Activated CD4-positive, alpha-beta T cell treated with anti-CD3 and anti-CD28 coated beads, Interleukin-2, amount 10 ng/mL, durations not matched to agents 24 days and 14 days (primary cell): Measurements from ENCODE around the gene VSIG8. TPM values are rescaled to one million over a fixed set of nuclear protein-coding genes. Genes with fewer than 3 reads are reported as not detected.

Source experiments
- DNase-seq: peaks from one replicate; pipeline ENCODE4 v3.0.0; 2022
- H3K27ac Mint-ChIP-seq: one replicate; pipeline ENCODE4 v1.8.0; 2022; ENCODE audit warnings: mild to moderate bottlenecking, mixed read lengths
- H3K27me3 Mint-ChIP-seq: one replicate; pipeline ENCODE4 v1.8.0; 2022; ENCODE audit warnings: mixed read lengths
- H3K36me3 Mint-ChIP-seq: one replicate; pipeline ENCODE4 v1.8.0; 2022; ENCODE audit warnings: low read depth, mild to moderate bottlenecking, mixed read lengths
- H3K4me1 Mint-ChIP-seq: one replicate; pipeline ENCODE4 v1.8.0; 2021; ENCODE audit warnings: mixed read lengths
- H3K4me3 Mint-ChIP-seq: one replicate; pipeline ENCODE4 v1.8.0; 2022; ENCODE audit warnings: mild to moderate bottlenecking, moderate library complexity, mixed read lengths
- H3K9me3 Mint-ChIP-seq: one replicate; pipeline ENCODE4 v1.8.0; 2021; ENCODE audit warnings: mixed read lengths
- intact Hi-C: fragments of 100-400 bp; cut with micrococcal nuclease; formaldehyde crosslinking; loops from one replicate; pipeline ENCODE4 v1.15.1; 2023
- total RNA-seq: library from RNA; stranded (reverse); gene quantifications from 2 replicates; pipeline ENCODE4 v1.2.3, GENCODE V29; 2022

Gene VSIG8
- total RNA-seq, 1 donor from 2014 or later, result not detected

DNA sequence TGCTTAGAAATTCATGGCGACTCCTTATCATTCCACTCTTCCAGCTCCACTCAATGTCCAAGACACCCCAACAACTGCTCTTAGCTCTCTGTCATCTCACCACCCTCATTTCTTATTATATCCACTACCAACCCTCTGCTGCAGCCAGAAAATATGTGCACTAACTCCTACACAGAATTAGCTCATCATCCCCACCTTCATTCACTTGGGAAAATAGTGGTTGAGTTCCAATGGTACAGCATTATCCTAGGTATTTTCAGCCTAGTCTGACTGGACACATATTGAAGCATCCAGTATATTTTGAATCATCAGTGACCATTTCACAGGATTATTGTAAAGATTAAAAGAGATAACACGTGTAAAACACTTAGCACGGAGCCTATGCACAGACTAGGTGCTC lies 16.7 kb upstream of the VSIG8 start:
- Mint-ChIP-seq H3K27ac (no peak overlapping the region), H3K4me3 (no peak overlapping the region), H3K9me3 (no peaks in the 10 kb centered on the region), H3K4me1 (no peaks in the 10 kb centered on the region), H3K27me3 (peaks cover 3% of the 10 kb centered on the region), H3K36me3 (no peaks in the 10 kb centered on the region)
- DNase-seq, result no peak
- intact Hi-C loops, result no loop called here

- Mint-ChIP-seq H3K4me1 (no peaks in the 10 kb centered on the region), H3K9me3 (no peaks in the 10 kb centered on the region), H3K27me3 (peaks cover 3% of the 10 kb centered on the region), H3K27ac (no peak overlapping the region), H3K4me3 (no peak overlapping the region), H3K36me3 (no peaks in the 10 kb centered on the region)
- intact Hi-C loops, result no loop called here
- DNase-seq, result no peak
Observed at GRCh38 chr1:159877695-159878444, 15.4 kb upstream of the VSIG8 start.

DNA sequence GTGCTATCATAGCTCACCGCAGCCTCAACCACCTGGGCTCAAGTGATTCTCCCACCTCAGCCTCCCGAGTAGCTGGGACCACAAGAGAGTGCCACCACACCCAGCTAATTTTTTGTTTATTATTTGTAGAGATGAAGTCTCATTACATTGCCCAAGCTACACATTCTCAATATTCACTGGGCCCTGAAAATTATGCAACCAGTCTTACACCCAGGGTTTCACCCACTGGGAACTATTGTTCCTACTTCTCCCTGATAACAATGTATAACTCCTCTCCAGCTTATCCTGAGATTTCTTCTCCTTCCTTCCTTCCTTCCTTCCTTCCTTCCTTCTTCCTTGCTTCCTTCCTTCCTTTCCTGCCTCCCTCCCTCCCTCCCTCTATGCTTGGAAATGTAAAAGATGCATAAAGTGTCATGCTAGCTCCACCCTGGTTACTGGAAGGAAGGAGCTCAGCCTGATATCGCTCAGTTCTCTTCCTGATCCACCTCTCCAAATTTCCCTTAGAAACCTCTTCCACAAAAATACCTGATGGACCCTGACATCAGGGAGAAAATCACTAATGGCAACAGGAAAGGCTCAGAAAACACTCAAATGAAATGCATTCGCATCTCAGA lies 11.2 kb upstream of the VSIG8 start:
- intact Hi-C loops, result no loop called here

DNA sequence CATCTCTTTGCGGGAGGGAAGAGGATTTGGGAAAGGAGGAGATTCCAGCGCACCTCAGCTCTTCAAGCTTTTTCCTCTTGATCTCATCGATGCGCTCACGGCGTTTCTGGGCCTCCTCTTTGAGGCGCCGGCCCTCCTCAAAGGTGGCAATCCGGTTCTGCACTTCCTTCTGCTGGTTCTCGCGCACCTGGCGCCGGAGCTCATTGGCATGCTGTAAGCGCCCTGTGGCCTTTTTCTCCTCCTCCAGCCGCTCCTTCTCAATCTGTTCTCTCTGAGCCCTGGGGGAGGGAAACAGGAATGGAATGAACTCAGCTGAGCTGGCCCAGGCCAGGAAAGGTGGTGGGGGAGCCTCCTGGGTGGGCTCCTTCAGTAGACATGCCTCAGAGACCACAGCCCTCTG lies 10.4 kb upstream of the VSIG8 start:
- Mint-ChIP-seq H3K4me3 (no peak overlapping the region), H3K27ac (no peak overlapping the region), H3K9me3 (no peaks in the 10 kb centered on the region), H3K27me3 (peaks cover 3% of the 10 kb centered on the region), H3K4me1 (peaks cover 4% of the 10 kb centered on the region), H3K36me3 (no peaks in the 10 kb centered on the region)
- DNase-seq, result no peak
- intact Hi-C loops, result no loop called here

More for the DNA sequence above, 11.2 kb upstream of the VSIG8 start:
- H3K27me3 Mint-ChIP-seq, result peaks cover 3% of the 10 kb centered on the region
- H3K9me3 Mint-ChIP-seq, result no peaks in the 10 kb centered on the region
- no peak overlapping the region for H3K4me3 Mint-ChIP-seq
- H3K36me3 Mint-ChIP-seq, result no peaks in the 10 kb centered on the region
- peaks cover 4% of the 10 kb centered on the region for H3K4me1 Mint-ChIP-seq
- H3K27ac Mint-ChIP-seq, result no peak overlapping the region
- DNase-seq, result no peak

- H3K27ac Mint-ChIP-seq, result no peak overlapping the region
- no peaks in the 10 kb centered on the region for H3K9me3 Mint-ChIP-seq
- H3K36me3 Mint-ChIP-seq, result no peaks in the 10 kb centered on the region
- no peak for DNase-seq
- intact Hi-C loops, result no loop called here
- H3K4me1 Mint-ChIP-seq, result peaks cover 14% of the 10 kb centered on the region
- no peak overlapping the region for H3K4me3 Mint-ChIP-seq
- H3K27me3 Mint-ChIP-seq, result peaks cover 3% of the 10 kb centered on the region
Observed at GRCh38 chr1:159870704-159871103, 8.2 kb upstream of the VSIG8 start.

DNA sequence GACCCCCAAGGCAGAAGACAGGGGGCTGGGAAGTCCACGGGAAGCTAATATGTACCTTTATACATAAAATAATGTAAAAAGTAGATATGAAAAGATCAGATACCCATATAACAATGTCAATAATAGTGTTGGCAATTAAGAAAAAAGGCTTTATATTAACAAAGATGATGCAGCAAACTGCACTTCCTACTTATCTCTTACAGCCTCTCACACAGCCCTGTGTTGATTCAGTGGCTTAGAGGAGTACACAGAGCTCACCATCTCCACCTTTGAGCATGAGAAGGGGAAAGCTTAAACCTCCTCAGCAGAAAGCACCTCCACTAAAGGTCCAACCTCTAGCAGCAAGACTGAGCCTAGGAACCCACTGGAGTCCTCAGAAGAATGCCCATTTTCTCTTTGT lies 7.2 kb upstream of the VSIG8 start:
- peaks cover 14% of the 10 kb centered on the region for H3K4me1 Mint-ChIP-seq
- DNase-seq, result no peak
- no peaks in the 10 kb centered on the region for H3K36me3 Mint-ChIP-seq
- intact Hi-C loops, result no loop called here
- H3K9me3 Mint-ChIP-seq, result no peaks in the 10 kb centered on the region
- no peak overlapping the region for H3K4me3 Mint-ChIP-seq
- no peak overlapping the region for H3K27ac Mint-ChIP-seq
- H3K27me3 Mint-ChIP-seq, result peaks cover 3% of the 10 kb centered on the region

DNA sequence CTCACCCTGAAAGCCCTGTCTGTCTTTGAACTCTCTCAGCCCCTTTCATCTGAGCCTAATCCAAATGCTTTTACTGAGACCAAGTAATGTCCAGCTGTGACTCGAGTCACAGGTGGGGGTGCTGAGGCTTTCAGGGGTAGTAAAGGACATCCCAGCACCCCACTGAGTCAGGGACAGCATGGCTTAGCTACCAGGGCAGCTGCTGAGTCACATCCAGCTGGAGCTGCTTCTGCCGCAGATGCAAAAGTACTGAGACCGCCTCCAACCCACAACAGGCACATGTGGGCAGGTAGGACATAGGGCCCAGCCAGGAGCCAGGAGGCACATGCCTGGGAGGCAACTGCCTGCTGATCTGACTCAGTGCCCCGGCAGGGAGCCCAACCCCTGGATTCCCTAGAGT lies 6.7 kb upstream of the VSIG8 start:
- intact Hi-C loops, result no loop called here
- Mint-ChIP-seq H3K27me3 (peaks cover 6% of the 10 kb centered on the region), H3K36me3 (no peaks in the 10 kb centered on the region), H3K4me1 (peaks cover 17% of the 10 kb centered on the region), H3K27ac (no peak overlapping the region), H3K4me3 (no peak overlapping the region), H3K9me3 (no peaks in the 10 kb centered on the region)
- DNase-seq, result no peak

DNA sequence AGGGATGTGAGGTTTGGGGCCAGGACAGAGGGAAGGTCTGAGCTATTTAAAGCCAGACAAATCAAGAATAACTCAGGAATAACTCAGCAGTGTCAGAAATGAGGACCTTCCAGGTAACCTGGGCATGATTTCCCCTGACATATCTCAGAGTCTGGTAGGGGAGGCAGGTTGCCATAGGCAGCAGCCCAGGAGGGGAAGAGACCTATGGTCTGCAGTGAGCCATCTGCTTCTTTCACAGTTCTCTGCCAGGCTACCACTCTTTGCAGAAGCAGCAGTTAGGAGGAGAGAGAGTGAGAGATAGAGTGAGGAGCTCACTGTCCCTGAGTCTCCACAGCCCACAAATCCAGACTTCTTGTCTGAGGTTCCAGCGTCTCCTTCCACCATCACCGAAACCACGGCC lies 6.3 kb upstream of the VSIG8 start:
- Mint-ChIP-seq H3K27ac (no peak overlapping the region), H3K4me1 (peaks cover 18% of the 10 kb centered on the region), H3K36me3 (no peaks in the 10 kb centered on the region), H3K4me3 (no peak overlapping the region), H3K9me3 (no peaks in the 10 kb centered on the region), H3K27me3 (peaks cover 7% of the 10 kb centered on the region)
- no peak for DNase-seq
- intact Hi-C loops, result no loop called here

GRCh38 chr1:159867664-159868026 lies 5.2 kb upstream of the VSIG8 start:
- Mint-ChIP-seq H3K27me3 (peaks cover 7% of the 10 kb centered on the region), H3K36me3 (no peaks in the 10 kb centered on the region), H3K4me3 (no peak overlapping the region), H3K9me3 (no peaks in the 10 kb centered on the region), H3K4me1 (peaks cover 18% of the 10 kb centered on the region), H3K27ac (no peak overlapping the region)
- no peak for DNase-seq
- intact Hi-C loops, result no loop called here

DNA sequence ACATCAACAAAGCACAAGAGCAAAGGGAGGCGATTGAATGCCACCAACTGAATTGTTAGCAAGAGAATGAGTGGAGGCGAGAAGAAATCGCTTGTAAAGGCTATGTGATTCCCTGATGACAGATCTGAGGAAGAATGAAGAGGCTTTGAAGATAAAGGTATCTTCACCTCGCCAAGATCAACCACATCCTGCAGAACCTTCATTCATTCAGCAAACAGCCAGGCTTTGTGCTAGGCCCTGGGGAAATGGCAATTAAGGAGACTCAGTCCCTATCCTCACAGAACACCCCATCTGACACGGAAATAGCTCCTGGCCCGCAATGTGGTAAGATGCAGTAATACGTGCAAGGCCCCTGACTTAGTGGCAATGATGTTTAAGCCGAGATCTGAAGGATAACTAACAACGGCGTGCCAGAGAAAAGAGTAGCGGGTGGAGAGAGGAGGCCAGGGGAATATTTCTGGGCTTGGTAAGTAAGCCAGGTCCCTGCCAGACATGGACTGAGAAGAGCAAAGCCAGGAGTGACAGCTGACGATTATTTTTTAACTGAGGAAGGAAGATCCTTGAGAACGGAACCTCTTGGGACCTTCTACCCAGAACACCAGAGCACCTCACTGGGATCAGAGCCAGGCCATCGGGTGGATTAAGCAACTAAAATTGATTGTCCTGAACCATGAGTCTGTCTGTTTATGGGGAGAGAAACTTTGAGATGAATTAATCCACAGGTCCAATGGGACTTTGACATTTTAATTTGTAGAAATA lies 4.6 kb upstream of the VSIG8 start:
- Mint-ChIP-seq H3K4me1 (peaks cover 18% of the 10 kb centered on the region), H3K36me3 (no peaks in the 10 kb centered on the region), H3K4me3 (no peak overlapping the region), H3K27me3 (peaks cover 7% of the 10 kb centered on the region), H3K27ac (no peak overlapping the region), H3K9me3 (no peaks in the 10 kb centered on the region)
- no peak for DNase-seq
- intact Hi-C loops, result no loop called here

- Mint-ChIP-seq H3K36me3 (no peaks in the 10 kb centered on the region), H3K27ac (no peak overlapping the region), H3K27me3 (peaks cover 9% of the 10 kb centered on the region), H3K9me3 (no peaks in the 10 kb centered on the region), H3K4me3 (no peak overlapping the region), H3K4me1 (peaks cover 18% of the 10 kb centered on the region)
- no peak for DNase-seq
- intact Hi-C loops, result no loop called here
Observed at GRCh38 chr1:159866066-159866465, 3.6 kb upstream of the VSIG8 start.

- no peak for DNase-seq
- Mint-ChIP-seq H3K9me3 (no peaks in the 10 kb centered on the region), H3K4me3 (no peak overlapping the region), H3K4me1 (peaks cover 18% of the 10 kb centered on the region), H3K27me3 (peaks cover 9% of the 10 kb centered on the region), H3K36me3 (no peaks in the 10 kb centered on the region), H3K27ac (no peak overlapping the region)
- intact Hi-C loops, result no loop called here
Observed at GRCh38 chr1:159864262-159864661, 1.8 kb upstream of the VSIG8 start.

DNA sequence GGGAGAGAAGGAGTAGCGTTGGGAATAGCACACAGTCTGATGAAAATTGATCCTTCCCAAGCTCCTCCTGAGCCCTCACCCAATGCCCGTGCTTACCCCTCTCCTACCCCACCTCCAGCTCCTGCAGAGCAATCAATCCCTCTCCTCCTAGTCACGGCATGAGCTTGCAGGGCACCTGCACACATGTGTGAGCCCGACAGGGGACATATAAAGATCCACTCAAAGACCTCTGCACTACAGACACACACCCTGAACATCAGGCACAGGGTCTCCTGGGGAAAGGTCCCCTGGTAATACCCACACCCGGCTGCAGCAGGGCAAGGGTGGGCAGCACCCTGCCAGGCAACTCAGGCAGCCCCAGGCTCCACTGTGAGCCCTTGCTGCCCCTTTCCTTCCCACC lies 426 bp downstream of the VSIG8 start:
- peaks cover 12% of the 10 kb centered on the region for H3K4me1 Mint-ChIP-seq
- H3K27ac Mint-ChIP-seq, result no peak overlapping the region
- H3K36me3 Mint-ChIP-seq, result no peaks in the 10 kb centered on the region
- no peak overlapping the region for H3K4me3 Mint-ChIP-seq
- intact Hi-C loops, result no loop called here
- H3K9me3 Mint-ChIP-seq, result no peaks in the 10 kb centered on the region
- peaks cover 7% of the 10 kb centered on the region for H3K27me3 Mint-ChIP-seq
- no peak for DNase-seq

DNA sequence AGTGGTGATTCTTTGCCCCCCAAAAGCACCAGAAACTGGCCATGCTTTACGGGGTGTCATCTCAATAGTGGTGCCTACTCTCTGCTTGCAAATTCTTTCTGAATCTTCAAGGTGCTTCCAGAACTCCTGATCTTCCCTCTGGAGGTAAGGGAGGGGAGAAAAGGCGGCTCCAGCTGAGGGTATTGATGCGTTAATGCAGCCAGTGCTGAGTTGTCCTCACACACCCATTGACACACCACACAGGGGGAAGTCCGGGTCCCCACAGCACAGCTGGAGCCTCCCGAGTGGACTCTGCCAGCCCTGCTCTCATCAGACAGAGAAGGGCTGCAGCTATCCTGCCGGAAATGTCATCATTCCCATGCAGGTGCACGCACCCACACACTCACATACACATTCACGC lies 1.2 kb downstream of the VSIG8 start:
- peaks cover 7% of the 10 kb centered on the region for H3K4me1 Mint-ChIP-seq
- intact Hi-C loops, result no loop called here
- no peak overlapping the region for H3K4me3 Mint-ChIP-seq
- H3K27me3 Mint-ChIP-seq, result peaks cover 6% of the 10 kb centered on the region
- H3K36me3 Mint-ChIP-seq, result no peaks in the 10 kb centered on the region
- no peaks in the 10 kb centered on the region for H3K9me3 Mint-ChIP-seq
- DNase-seq, result no peak
- no peak overlapping the region for H3K27ac Mint-ChIP-seq
